ENCODE measurements around the gene BCKDHA. TPM values are rescaled to one million over a fixed set of nuclear protein-coding genes. Genes with fewer than 3 reads are reported as not detected.
"Not testable (repeated sequence)": the region's sequence is repeated elsewhere in the genome, so short reads cannot be mapped to it uniquely, and the experiment has no call there.

Gene BCKDHA
- total RNA-seq, 1 donor, result 15.3 TPM

GRCh38 chr19:41456342-41456918 lies 58.8 kb downstream of the BCKDHA start:
- TF ChIP-seq, protein P1, sequence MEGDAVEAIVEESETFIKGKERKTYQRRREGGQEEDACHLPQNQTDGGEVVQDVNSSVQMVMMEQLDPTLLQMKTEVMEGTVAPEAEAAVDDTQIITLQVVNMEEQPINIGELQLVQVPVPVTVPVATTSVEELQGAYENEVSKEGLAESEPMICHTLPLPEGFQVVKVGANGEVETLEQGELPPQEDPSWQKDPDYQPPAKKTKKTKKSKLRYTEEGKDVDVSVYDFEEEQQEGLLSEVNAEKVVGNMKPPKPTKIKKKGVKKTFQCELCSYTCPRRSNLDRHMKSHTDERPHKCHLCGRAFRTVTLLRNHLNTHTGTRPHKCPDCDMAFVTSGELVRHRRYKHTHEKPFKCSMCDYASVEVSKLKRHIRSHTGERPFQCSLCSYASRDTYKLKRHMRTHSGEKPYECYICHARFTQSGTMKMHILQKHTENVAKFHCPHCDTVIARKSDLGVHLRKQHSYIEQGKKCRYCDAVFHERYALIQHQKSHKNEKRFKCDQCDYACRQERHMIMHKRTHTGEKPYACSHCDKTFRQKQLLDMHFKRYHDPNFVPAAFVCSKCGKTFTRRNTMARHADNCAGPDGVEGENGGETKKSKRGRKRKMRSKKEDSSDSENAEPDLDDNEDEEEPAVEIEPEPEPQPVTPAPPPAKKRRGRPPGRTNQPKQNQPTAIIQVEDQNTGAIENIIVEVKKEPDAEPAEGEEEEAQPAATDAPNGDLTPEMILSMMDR (IDR thresholded peaks at IDR 0.05; ENCODE audit: insufficient read depth, low read length), result no peak
- H3K4me3 ChIP-seq (ENCODE audit: low read depth, low read length), result no peak overlapping the region
- DNase-seq (ENCODE audit: low read depth), result peak; percentile 48

DNA sequence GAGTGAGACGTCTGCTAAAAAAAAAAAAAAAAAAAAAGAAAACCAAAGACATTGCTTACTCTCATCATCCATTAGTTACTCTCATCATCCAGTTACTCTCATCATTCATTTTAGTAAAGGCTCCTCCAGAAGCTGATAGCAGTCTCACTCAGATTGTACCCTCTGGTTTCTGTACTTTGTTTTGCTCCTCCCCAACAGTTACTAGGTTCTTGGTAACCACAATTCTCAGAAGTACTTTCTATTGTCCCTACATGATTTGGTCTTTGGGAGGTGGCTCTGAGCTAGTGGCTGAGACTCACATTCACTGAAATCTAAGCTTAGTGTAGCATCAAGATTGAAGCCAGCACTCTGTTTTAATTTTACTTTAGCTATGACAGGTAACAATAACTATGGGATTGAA lies 59.6 kb downstream of the BCKDHA start:
- TF ChIP-seq, protein P1 (IDR thresholded peaks at IDR 0.05; ENCODE audit: insufficient read depth, low read length), result no peak
- DNase-seq (ENCODE audit: low read depth), result no peak
- no peak overlapping the region for H3K4me3 ChIP-seq (ENCODE audit: low read depth, low read length)

- H3K4me3 ChIP-seq (ENCODE audit: low read depth, low read length), result no peak overlapping the region
- TF ChIP-seq, protein P1 (IDR thresholded peaks at IDR 0.05; ENCODE audit: insufficient read depth, low read length), result no peak
- DNase-seq (ENCODE audit: low read depth), result no peak
These were observed 64.9 kb downstream of the BCKDHA start for GRCh38 chr19:41462497-41462896.

DNA sequence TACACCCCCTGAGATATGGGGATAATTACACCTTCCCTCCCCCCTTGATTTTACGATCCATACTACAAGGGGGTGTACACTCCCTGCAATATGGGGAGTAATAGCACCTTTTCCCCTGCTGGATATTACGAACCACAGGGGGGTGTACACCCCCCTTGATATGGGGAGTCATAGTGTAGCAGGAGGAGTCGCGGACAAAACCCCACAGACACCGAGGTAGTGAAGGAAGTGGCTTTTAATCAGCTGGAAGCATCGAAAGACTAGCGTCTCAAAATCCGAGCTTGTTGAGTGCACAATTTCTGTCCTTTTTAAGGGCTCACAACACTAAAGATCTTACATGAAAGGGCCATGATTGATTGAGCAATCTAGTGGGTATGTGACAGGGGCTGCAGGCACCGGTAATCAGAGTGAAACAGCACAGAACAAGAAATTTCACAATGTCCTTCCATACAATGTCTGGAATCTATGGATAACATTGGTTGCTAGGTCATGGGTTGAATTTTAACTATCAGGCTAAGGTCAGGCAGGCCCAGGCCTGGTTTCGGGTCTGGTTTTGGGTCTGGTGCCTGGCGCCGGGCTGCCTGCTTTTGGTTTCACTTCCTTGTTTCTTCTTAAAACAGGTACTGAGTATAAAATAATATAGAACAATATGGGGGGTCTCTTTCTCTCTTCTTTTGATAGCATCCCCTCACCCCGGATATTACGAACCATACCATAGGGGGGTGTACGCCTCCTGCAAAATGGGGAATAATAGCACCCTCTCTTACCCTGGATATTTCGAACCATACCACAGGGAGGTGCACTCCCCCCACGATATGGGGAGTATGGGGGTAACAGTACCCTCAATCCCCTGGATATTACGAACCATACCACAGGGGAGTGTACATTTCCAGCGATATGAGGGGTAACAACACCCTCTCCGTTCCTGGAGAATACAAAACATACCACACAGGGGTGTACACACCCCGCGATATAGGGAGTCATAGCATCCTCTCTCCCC lies 65.9 kb downstream of the BCKDHA start:
- not testable (repeated sequence) for DNase-seq (ENCODE audit: low read depth)

More for the DNA sequence above, 65.9 kb downstream of the BCKDHA start:
- not testable (repeated sequence) for H3K4me3 ChIP-seq (ENCODE audit: low read depth, low read length)

Small RNA genes within 50 kb of the gene (small RNA-seq; reads per million reads assigned to genes)
- not detected for gene RF00017

Other genes with a start within 250 kb of the BCKDHA start
- 0.45 TPM in 1 of 2 replicates, not detected in the other for gene CYP2S1, start 204.6 kb upstream of the BCKDHA start, total RNA-seq (ENCODE audit: low replicate concordance)
- 121 and 305 TPM in 2 replicates for gene AXL, start 178.6 kb upstream of the BCKDHA start, total RNA-seq (ENCODE audit: low replicate concordance)
- gene HNRNPUL1, start 133.4 kb upstream of the BCKDHA start, total RNA-seq (ENCODE audit: low replicate concordance), result 98.4 and 108 TPM in 2 replicates
- 7.9 and 11.4 TPM in 2 replicates for gene CCDC97, start 87.6 kb upstream of the BCKDHA start, total RNA-seq (ENCODE audit: low replicate concordance)
- gene TGFB1, start 43.9 kb upstream of the BCKDHA start, total RNA-seq (ENCODE audit: low replicate concordance), result 18.7 and 19.8 TPM in 2 replicates
- gene B9D2, start 33.7 kb upstream of the BCKDHA start, total RNA-seq (ENCODE audit: low replicate concordance), result 0.25 and 4.5 TPM in 2 replicates
- gene TMEM91, start 21.3 kb upstream of the BCKDHA start, total RNA-seq (ENCODE audit: low replicate concordance), result 4.7 and 5.6 TPM in 2 replicates
- gene EXOSC5, start 459 bp upstream of the BCKDHA start, total RNA-seq (ENCODE audit: low replicate concordance), result 12.1 and 14.6 TPM in 2 replicates
- 1.5 and 2.1 TPM in 2 replicates for gene B3GNT8, start 29.6 kb downstream of the BCKDHA start, total RNA-seq (ENCODE audit: low replicate concordance)
- gene DMAC2, start 42.1 kb downstream of the BCKDHA start, total RNA-seq (ENCODE audit: low replicate concordance), result 29.3 and 31.2 TPM in 2 replicates
- not detected in 2 replicates for gene ERICH4, start 45.3 kb downstream of the BCKDHA start, total RNA-seq (ENCODE audit: low replicate concordance)
- gene CEACAM21, start 178.3 kb downstream of the BCKDHA start, total RNA-seq (ENCODE audit: low replicate concordance), result not detected in 2 replicates
- not detected in 2 replicates for gene CEACAM4, start 229.3 kb downstream of the BCKDHA start, total RNA-seq (ENCODE audit: low replicate concordance)

Measured in fibroblast of the aortic adventitia (primary cell).